Stimulated activated CD4-positive, alpha-beta T cell treated with anti-CD3 and anti-CD28 coated beads, Interleukin-1b, Interleukin-23, amount 100 ng/mL, for 48 hours (primary cell): Measurements from ENCODE around the gene ATP10A.
A peak's percentile ranks its signal among the peaks of the same experiment; 100 is the strongest.
"Not testable (repeated sequence)": the region's sequence is repeated elsewhere in the genome, so short reads cannot be mapped to it uniquely, and the experiment has no call there.

Experiments used
- DNase-seq: peaks from one replicate; pipeline ENCODE4 v3.0.0-alpha.2; 2020

Gene ATP10A

GRCh38 chr15:25768271-25768670 lies 94.9 kb downstream of the ATP10A start:
- no peak for DNase-seq

DNA sequence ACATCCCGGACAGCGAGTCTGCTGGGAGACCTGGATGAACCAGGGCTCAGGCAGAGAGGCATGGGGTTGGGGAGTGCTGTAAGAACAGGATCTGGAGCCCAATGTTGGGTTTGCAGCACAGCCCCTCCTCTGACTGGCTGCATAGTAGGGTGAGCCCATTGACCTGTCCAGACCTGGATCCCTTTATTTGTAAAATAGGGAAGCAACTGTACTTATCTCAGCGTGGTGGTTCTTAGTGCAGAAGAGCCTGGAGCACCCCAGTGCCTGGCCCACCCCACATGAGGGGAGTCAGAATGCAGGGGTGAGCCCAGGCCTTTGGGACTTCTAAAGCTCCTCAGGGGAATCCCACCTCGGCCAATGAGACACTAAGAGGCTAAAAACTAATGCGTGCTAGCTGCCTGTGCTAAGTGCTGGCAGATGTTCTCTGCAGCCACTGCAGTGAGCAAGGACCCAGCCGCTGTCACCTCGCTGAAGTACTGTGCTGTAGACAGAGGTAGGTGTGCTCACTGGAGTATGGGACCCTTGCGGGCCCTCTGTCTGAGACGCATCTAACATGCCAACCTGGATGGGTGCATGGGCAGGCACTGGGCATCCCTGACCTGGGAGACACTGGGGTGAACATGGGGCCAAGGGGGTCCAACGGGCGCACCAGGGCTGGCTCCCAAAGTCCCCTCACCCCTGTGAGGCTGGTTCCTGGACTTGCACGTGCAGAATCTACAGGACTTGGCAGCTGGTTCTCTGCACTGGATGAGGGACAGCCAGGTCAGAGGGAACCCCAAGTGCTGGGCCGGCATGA lies 95.6 kb downstream of the ATP10A start:
- no peak for DNase-seq

DNA sequence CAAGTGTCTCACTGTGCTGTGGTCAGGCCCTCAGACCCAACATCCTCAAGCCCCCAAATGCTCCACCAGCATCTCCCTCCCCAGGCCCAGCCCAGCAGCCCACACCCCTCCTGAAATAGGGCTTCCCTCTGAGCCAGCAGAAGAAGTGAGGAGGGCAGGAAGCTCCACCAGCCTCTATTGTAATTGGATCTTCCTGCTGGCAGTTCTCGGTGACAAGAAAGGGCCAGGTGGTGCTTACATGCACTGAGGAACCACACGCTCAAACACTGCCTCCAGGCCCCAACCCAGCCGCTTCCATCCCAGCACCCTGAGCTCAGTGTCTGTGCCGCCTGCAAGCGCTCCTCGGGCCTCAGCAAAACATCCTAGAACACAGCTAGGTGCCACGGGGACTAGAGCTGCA lies 96.7 kb downstream of the ATP10A start:
- no peak for DNase-seq

- DNase-seq: no peak
Measured at GRCh38 chr15:25764980-25765735, 98.0 kb downstream of the ATP10A start.

DNA sequence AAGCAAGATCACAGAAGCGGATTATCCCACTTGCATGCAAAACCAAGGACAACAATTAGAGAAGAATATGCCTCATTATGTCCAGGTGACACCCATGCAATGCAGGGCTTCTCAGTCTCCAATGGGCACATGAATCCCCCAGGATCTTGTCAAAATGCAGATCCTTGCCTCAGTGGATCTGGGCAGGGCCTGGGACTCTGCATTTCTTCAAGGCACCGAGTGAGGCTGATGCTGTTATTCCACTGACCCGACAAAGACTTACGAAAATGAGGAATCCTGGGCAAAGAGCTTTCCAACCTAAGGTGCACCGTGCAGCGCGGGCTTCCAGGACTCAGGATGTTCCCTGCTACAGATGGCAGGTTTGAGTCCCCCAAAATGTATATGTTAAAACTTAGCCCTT lies 99.2 kb downstream of the ATP10A start:
- no peak for DNase-seq

GRCh38 chr15:25763331-25763751 lies 99.8 kb downstream of the ATP10A start:
- DNase-seq: no peak

DNA sequence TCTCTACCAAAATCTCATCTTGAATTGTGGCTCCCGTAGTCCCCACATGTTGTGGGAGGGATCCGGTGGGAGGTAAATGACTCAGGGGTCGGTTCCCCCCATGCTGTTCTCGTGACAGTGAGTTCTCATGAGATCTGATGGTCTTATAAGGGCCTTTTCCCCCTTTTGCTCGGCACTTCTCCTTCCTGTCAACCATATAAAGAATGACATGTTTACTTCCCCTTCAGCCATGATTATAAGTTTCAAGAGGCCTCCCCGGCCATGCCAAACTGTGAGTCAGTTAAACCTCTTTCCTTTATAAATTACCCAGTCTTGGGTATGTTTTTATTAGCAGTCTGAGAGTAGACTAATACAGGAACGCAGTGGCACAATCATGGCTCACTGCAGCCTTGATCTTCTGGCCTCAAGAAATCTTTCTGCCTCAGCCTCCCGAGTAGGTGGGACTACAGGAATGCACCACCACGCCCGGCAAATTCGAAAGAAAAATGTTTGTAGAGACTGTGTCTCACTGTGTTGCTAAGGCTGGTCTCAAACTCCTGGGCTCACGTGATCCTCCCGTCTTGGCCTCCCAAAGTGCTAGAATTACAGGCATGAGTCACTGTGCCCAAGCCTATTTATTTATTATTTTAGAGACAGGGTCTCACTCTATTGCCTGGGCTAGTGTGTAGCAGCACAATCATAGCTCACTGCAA lies 101.0 kb downstream of the ATP10A start:
- DNase-seq: no peak

- DNase-seq: no peak
Measured at GRCh38 chr15:25759421-25759820, 103.7 kb downstream of the ATP10A start.

- not testable (repeated sequence) for DNase-seq
Measured at GRCh38 chr15:25758612-25759011, 104.5 kb downstream of the ATP10A start.

GRCh38 chr15:25743548-25744275 lies 119.4 kb downstream of the ATP10A start:
- DNase-seq: no peak

GRCh38 chr15:25742776-25743547 lies 120.2 kb downstream of the ATP10A start:
- no peak for DNase-seq

GRCh38 chr15:25742041-25742730 lies 120.9 kb downstream of the ATP10A start:
- DNase-seq: no peak

- no peak for DNase-seq
Measured at GRCh38 chr15:25741256-25741580, 121.9 kb downstream of the ATP10A start.

DNA sequence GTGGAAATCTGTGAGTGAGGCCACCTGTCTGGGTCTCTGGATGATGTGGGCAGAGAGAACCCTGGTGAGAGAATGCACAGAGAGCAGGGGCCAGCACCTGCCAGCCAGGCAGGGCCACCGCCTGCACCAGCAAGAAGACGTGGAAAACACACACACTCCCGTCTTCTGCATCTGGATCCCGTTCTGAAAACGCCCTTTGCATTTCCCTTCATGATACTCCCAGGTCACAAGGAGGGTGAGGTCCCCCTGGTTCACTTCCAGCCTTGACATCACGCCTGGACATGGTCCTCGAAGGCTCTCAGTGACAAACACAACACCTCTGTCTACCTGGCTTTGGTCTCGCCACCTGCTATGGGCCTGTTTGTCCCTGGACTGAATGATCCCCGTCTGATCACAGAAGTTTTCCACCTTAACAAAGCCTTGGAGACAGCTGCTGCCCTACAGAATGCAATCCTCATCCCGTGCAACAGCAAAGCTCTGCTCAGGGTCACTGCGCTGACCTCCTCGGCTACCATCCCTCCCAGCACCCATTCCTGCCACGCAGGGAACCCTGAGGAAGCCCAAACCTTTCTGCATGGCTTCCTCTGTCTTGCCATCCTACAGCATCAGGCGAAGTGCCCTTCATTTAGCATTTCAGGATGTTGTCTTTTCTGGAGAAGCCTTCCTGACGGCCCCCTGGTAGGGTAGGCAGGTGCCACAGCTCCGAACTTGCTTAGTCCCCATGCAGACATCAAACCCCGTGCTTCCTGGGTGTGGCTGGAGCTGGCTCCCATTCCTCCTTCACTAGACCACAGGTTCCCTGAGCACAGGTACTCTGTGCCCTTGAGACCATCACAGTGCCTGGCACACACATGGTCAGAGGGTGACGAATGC lies 122.5 kb downstream of the ATP10A start:
- no peak for DNase-seq

- DNase-seq: peak; percentile 16
Measured at GRCh38 chr15:25739687-25740121, 123.4 kb downstream of the ATP10A start.

- no peak for DNase-seq
Measured at GRCh38 chr15:25738171-25738965, 124.8 kb downstream of the ATP10A start.

DNA sequence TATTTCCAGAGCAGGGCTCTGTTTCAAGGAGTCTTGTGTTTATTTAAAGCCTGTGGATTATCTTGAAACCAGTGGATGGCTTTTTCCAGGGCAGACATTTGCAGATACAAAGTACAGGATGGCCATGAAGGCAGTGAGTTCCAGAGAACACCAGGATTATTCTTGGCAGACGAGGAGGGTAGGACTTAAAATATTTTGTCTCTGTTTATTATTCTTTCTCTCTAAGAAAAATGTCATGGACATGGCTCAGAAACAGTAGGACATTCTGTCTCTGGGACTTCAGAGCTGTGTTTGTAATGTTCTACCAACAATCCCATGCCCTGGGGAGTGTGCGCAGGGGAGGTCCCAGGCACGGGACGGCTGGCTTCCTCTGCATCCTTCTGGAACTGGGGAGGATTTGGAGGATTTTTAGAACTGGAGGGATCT lies 125.9 kb downstream of the ATP10A start:
- DNase-seq: no peak

- DNase-seq: no peak
Measured at GRCh38 chr15:25736461-25736860, 126.7 kb downstream of the ATP10A start.

- no peak for DNase-seq
Measured at GRCh38 chr15:25735550-25736384, 127.4 kb downstream of the ATP10A start.
